HFFc6 (cell line): ENCODE data around the gene MXI1. TPM values are rescaled to one million over a fixed set of nuclear protein-coding genes. Genes with fewer than 3 reads are reported as not detected.

Experiments used
- DNase-seq: peaks from one replicate; pipeline ENCODE4 v3.0.0-alpha.2; 2018
- H3K27ac Mint-ChIP-seq: 2 replicates; pipeline ENCODE4 v1.8.0; 2020; ENCODE audit warnings: mild to moderate bottlenecking, mixed read lengths
- H3K27me3 Mint-ChIP-seq: 2 replicates; pipeline ENCODE4 v1.8.0; 2021; ENCODE audit warnings: mild to moderate bottlenecking, moderate library complexity, mixed read lengths; ENCODE audit not compliant: insufficient read depth
- H3K36me3 Mint-ChIP-seq: 2 replicates; pipeline ENCODE4 v1.8.0; 2021; ENCODE audit warnings: low read depth, mixed read lengths
- H3K4me1 Mint-ChIP-seq: 2 replicates; pipeline ENCODE4 v1.8.0; 2020; ENCODE audit warnings: low read depth, mixed read lengths
- H3K4me3 Mint-ChIP-seq: 2 replicates; pipeline ENCODE4 v1.8.0; 2020; ENCODE audit warnings: mild to moderate bottlenecking, moderate library complexity, mixed read lengths
- H3K9me3 Mint-ChIP-seq: 2 replicates; pipeline ENCODE4 v1.8.0; 2020; ENCODE audit warnings: mild to moderate bottlenecking, mixed read lengths
- CTCF ChIP-seq: fragments of 200-600 bp; sonication (generic); IDR thresholded peaks from 2 replicates; pipeline ENCODE4 v1.5.0; 2021; ENCODE audit warnings: antibody characterized with exemption, mild to moderate bottlenecking
- total RNA-seq, 6 experiments: library from RNA; stranded (reverse); fragmentation: NEBNext Ultra II Directional; extraction: Animal tissue kit (Norgen Biotek cat#: 25700); gene quantifications; 2 replicates in 1 of 6; 3 replicates in 5 of 6; pipeline ENCODE4 v1.2.3, GENCODE V29; 2021

MXI1 gene
- total RNA-seq, 6 experiments from 2014 or later: 5.2 to 11.2 (median 6.2) TPM

- Mint-ChIP-seq H3K4me1 (peaks cover 24% of the 10 kb centered on the region), H3K27me3 (peaks cover 10% of the 10 kb centered on the region), H3K9me3 (no peaks in the 10 kb centered on the region), H3K27ac (no peak overlapping the region), H3K4me3 (no peak overlapping the region), H3K36me3 (no peaks in the 10 kb centered on the region)
- TF ChIP-seq CTCF: no peak
- DNase-seq: no peak
Observed at GRCh38 chr10:110218632-110219031, 11.2 kb downstream of the MXI1 start.

GRCh38 chr10:110219884-110220283 is 12.5 kb downstream of the MXI1 start:
- no peak overlapping the region for H3K27ac Mint-ChIP-seq

GRCh38 chr10:110220398-110220797 is 13.0 kb downstream of the MXI1 start:
- Mint-ChIP-seq H3K4me1 (peaks cover 30% of the 10 kb centered on the region), H3K27ac (no peak overlapping the region), H3K9me3 (no peaks in the 10 kb centered on the region), H3K27me3 (peaks cover 8% of the 10 kb centered on the region), H3K36me3 (no peaks in the 10 kb centered on the region), H3K4me3 (no peak overlapping the region)
- TF ChIP-seq CTCF: no peak
- DNase-seq: no peak

More at GRCh38 chr10:110219884-110220283, 12.5 kb downstream of the MXI1 start:
- Mint-ChIP-seq H3K9me3 (no peaks in the 10 kb centered on the region), H3K27me3 (peaks cover 10% of the 10 kb centered on the region), H3K4me1 (peaks cover 25% of the 10 kb centered on the region), H3K36me3 (no peaks in the 10 kb centered on the region), H3K4me3 (no peak overlapping the region)
- no peak for DNase-seq
- TF ChIP-seq CTCF: no peak

- Mint-ChIP-seq H3K36me3 (no peaks in the 10 kb centered on the region), H3K9me3 (no peaks in the 10 kb centered on the region), H3K27ac (peak overlapping the region; percentile 80), H3K4me1 (peaks cover 33% of the 10 kb centered on the region), H3K4me3 (peak overlapping the region; percentile 85), H3K27me3 (peaks cover under 1% of the 10 kb centered on the region; the same call in 1 of the 2 replicates)
- TF ChIP-seq CTCF: no peak
- no peak for DNase-seq
Observed at GRCh38 chr10:110221044-110221720, 13.8 kb downstream of the MXI1 start.

- Mint-ChIP-seq H3K27ac (peak overlapping the region; percentile 80), H3K9me3 (no peaks in the 10 kb centered on the region), H3K27me3 (no peaks in the 10 kb centered on the region; the same call in 1 of the 2 replicates), H3K4me1 (peaks cover 32% of the 10 kb centered on the region), H3K4me3 (peak overlapping the region; percentile 85), H3K36me3 (no peaks in the 10 kb centered on the region)
- peak; percentile 90 for DNase-seq
- TF ChIP-seq CTCF: peak; percentile 57
Observed at GRCh38 chr10:110221721-110222261, 14.4 kb downstream of the MXI1 start.
